K562 (cell line): Measurements from ENCODE around the gene FAM241B. TPM values are rescaled to one million over a fixed set of nuclear protein-coding genes. Genes with fewer than 3 reads are reported as not detected.

Experiments used
- ATAC-seq: fragments of 200-7000 bp; cut with Tn5 transposase; 3 replicates; pipeline ENCODE4 v1.9.1; 2020; ENCODE audit warnings: moderate library complexity
- BruUV-seq: library from RNA; stranded (reverse); fragments of 400-500 nt; replicated peaks from 2 replicates; lab custom pipeline; 2021; lab: Mats Ljungman, UMichigan
- CTCF ChIA-PET: fragments of 300-600 bp; formaldehyde crosslinking; extraction: SDS; loops from one replicate; lab custom pipeline; 2021; ENCODE audit warnings: low intra/inter-chr PET ratio; lab: Yijun Ruan, JAX
- POLR2A ChIA-PET: fragments of 300-600, 350-650 bp; sonication (Branson Sonifier 250); formaldehyde crosslinking; extraction: SDS; loops from one replicate; lab custom pipeline; 2021; ENCODE audit warnings: antibody characterized with exemption, inconsistent platforms; lab: Yijun Ruan, JAX
- DNase-seq, 4 experiments: peaks; one replicate each; pipeline versions ENCODE4 v3.0.0 to v3.0.0-alpha.2; 2011 to 2018; ENCODE audit warnings: low spot score in 3 of 4, mixed read lengths in 3 of 4; ENCODE audit errors: extremely low read depth in 1 of 4
- FAIRE-seq: peaks from 2 replicates; lab custom pipeline; 2011; peaks lifted over from hg19 to GRCh38; lab: Jason Lieb, UNC
- H2AFZ ChIP-seq: 2 replicates; pipeline ENCODE4 v1.6.0; 2011; ENCODE audit warnings: low read depth, low read length, control low read depth, inconsistent platforms
- H3K27ac ChIP-seq: fragments of 200-600 bp; 3 replicates; pipeline ENCODE4 v1.8.0; 2011; ENCODE audit warnings: low read depth, mild to moderate bottlenecking, control low read depth, inconsistent platforms, low read length, moderate library complexity, mixed read lengths; ENCODE audit errors: extremely low read depth
- H3K27me3 ChIP-seq, 2 experiments: fragments of 300-600 bp in 1 of 2; 2 replicates in 1 of 2; 3 replicates in 1 of 2; pipeline versions ENCODE4 v1.6.0 to v1.8.0; 2011; ENCODE audit warnings: inconsistent platforms in 2 of 2, low read length in 2 of 2, mild to moderate bottlenecking in 1 of 2, mixed read lengths in 1 of 2, moderate library complexity in 1 of 2; ENCODE audit not compliant: control insufficient read depth in 2 of 2, insufficient read depth in 2 of 2
- H3K36me3 ChIP-seq: fragments of 300-600 bp; 3 replicates; pipeline ENCODE4 v1.8.0; 2011; ENCODE audit warnings: mild to moderate bottlenecking, low read length, inconsistent platforms; ENCODE audit not compliant: control insufficient read depth, insufficient read depth
- H3K4me1 ChIP-seq, 2 experiments: fragments of 200-600 bp in 1 of 2; replicated peaks in 1 of 2; 2 replicates in 1 of 2; 3 replicates in 1 of 2; pipeline versions ENCODE4 v1.5.1 to v1.8.0; 2011; ENCODE audit warnings: inconsistent platforms in 2 of 2, low read length in 2 of 2, mild to moderate bottlenecking in 1 of 2, mixed read lengths in 1 of 2, moderate library complexity in 1 of 2; ENCODE audit not compliant: control insufficient read depth in 2 of 2, insufficient read depth in 2 of 2
- H3K4me2 ChIP-seq: 2 replicates; pipeline ENCODE4 v1.6.1; 2011; ENCODE audit warnings: low read length, control low read depth, inconsistent platforms, mixed read lengths; ENCODE audit not compliant: insufficient read depth
- H3K4me3 ChIP-seq: fragments of 200-600 bp; sonication (generic), shearing (Covaris generic); 2 replicates; pipeline ENCODE4 v1.5.1; 2016; ENCODE audit warnings: control low read depth, inconsistent platforms
- H3K79me2 ChIP-seq: fragments of 200-600 bp; 3 replicates; pipeline ENCODE4 v1.8.0; 2011; ENCODE audit warnings: low read length, inconsistent platforms; ENCODE audit not compliant: control insufficient read depth, insufficient read depth
- H3K9ac ChIP-seq, 2 experiments: 2 replicates each; pipeline versions ENCODE4 v1.6.0 to v1.6.1; 2011; ENCODE audit warnings: low read depth in 2 of 2, low read length in 2 of 2, control low read depth in 1 of 2, inconsistent platforms in 1 of 2, mild to moderate bottlenecking in 1 of 2, mixed read lengths in 1 of 2; ENCODE audit not compliant: insufficient read depth in 1 of 2
- H3K9me1 ChIP-seq: one replicate; pipeline ENCODE4 v1.6.0; 2011; ENCODE audit warnings: inconsistent platforms, mild to moderate bottlenecking, low read length, moderate library complexity; ENCODE audit not compliant: control insufficient read depth, insufficient read depth
- H3K9me3 ChIP-seq: replicated peaks from 2 replicates; pipeline ENCODE4 v1.5.1; 2011; ENCODE audit warnings: low read depth, low read length, inconsistent platforms; ENCODE audit not compliant: control insufficient read depth, insufficient read depth
- H4K20me1 ChIP-seq: replicated peaks from 2 replicates; pipeline ENCODE4 v1.6.1; 2011; ENCODE audit warnings: low read length, inconsistent platforms, mixed read lengths; ENCODE audit not compliant: control insufficient read depth, insufficient read depth
- HDAC1 ChIP-seq, 2 experiments: fragments of 450-650 bp; IDR thresholded peaks; 2 replicates each; pipeline ENCODE4 v1.6.1; 2016 to 2017; ENCODE audit warnings: inconsistent platforms in 1 of 2, mild to moderate bottlenecking in 1 of 2, moderate library complexity in 1 of 2
- RFX1 ChIP-seq: fragments of 450-650 bp; IDR thresholded peaks from 2 replicates; pipeline ENCODE4 v1.6.1; 2016; ENCODE audit warnings: mild to moderate bottlenecking, moderate library complexity
- ZNF592 ChIP-seq: fragments of 450-650 bp; IDR thresholded peaks from 2 replicates; pipeline ENCODE4 v1.6.1; 2017; ENCODE audit warnings: antibody characterized with exemption, mild to moderate bottlenecking
- WGBS: fragments of 100-300 bp; shearing (Covaris generic); methylation state at CpG from one replicate; pipeline ENCODE4 v1.1.6; 2016; ENCODE audit warnings: low coverage, mixed read lengths; ENCODE audit not compliant: insufficient coverage; ENCODE audit errors: missing lambda C conversion rate; 5-methylcytosine and 5-hydroxymethylcytosine counted together
- in situ Hi-C: fragments of 300-500 bp; cut with MboI; formaldehyde crosslinking; loops from 4 replicates; pipeline ENCODE4 v1.15.0; 2018; ENCODE audit warnings: inconsistent platforms, mixed read lengths
- intact Hi-C: fragments of 100-400 bp; cut with micrococcal nuclease; formaldehyde crosslinking; loops from 2 replicates; pipeline ENCODE4 v1.14.2; 2022
- polyA plus RNA-seq, 8 experiments: library from polyadenylated mRNA; depleted of rRNA in 4 of 8; stranded (reverse) in 5 of 8; unstranded in 3 of 8; fragments of >200 nt; fragmentation: Nextera tagmentation in 2 of 8; fragmentation: Illumina TruSeq in 1 of 8; extraction: Ambion mirVana in 2 of 8; extraction: Trizol in 1 of 8; gene quantifications; 2 replicates each; pipeline versions ENCODE4 v1.2.1 to v1.2.3, GENCODE V29; 2011 to 2014; ENCODE audit warnings: inconsistent platforms in 1 of 8, missing spikeins in 1 of 8
- total RNA-seq, 7 experiments: library from RNA; depleted of rRNA in 6 of 7; stranded (reverse); fragments of >200 nt in 6 of 7; fragmentation: Illumina TruSeq in 2 of 7; extraction: Trizol in 2 of 7; gene quantifications; 2 replicates each; pipeline versions ENCODE4 v1.2.1 to v1.2.3, GENCODE V29; 2011 to 2021; ENCODE audit warnings: low replicate concordance in 1 of 7

FAM241B gene
- total and polyA plus RNA-seq, 9 of the 15 experiments (the other 6 are each of a cell fraction or from before 2014, with no cell fraction given) = 1.9 to 11.1 (median 3.0) TPM

- BruUV-seq = no TSS peak
- peaks cover 6% of the 10 kb centered on the region for H4K20me1 ChIP-seq
- WGBS = 0% methylated on average over 10 of the region's 11 CpGs
- no peaks in the 10 kb centered on the region for H3K4me1 ChIP-seq
- H3K27ac ChIP-seq = no peak overlapping the region
- no peak overlapping the region for H3K9ac ChIP-seq
- in situ Hi-C loops (loop anchor here (25.0 kb wide), 1 partner anchor 409 kb away; no protein-coding TSS in a partner anchor), intact Hi-C loops (no loop called here)
- H3K4me3 ChIP-seq = no peak overlapping the region
- peaks cover 0 to 75% of the 10 kb centered on the region in 2 experiments; a peak in 3 of 5 replicates for H3K27me3 ChIP-seq
- no peaks in the 10 kb centered on the region for H3K36me3 ChIP-seq
- POLR2A ChIA-PET = interaction anchor here (1.2 to 1.5 kb wide), 2 partner anchors 11 to 59 kb away, joined by 3 to 4 read pairs; no protein-coding TSS in a partner anchor
- TF ChIP-seq ZNF592 = no peak
- no peak for TF ChIP-seq HDAC1 (IDR thresholded peaks at IDR 0.05)
- TF ChIP-seq RFX1 = peak; percentile 37; the same call in 1 of the 2 replicates
- H2AFZ ChIP-seq = no peak overlapping the region
- ATAC-seq (no peak), DNase-seq (no peak), FAIRE-seq (no peak)
- no peaks in the 10 kb centered on the region for H3K79me2 ChIP-seq
- no peak overlapping the region for H3K4me2 ChIP-seq
- H3K9me3 ChIP-seq = no peaks in the 10 kb centered on the region
- CTCF ChIA-PET = no interaction called here
- no peaks in the 10 kb centered on the region for H3K9me1 ChIP-seq
Observed at GRCh38 chr10:69646185-69647060, 16.4 kb downstream of the FAM241B start.
